Measurements from ENCODE around the gene ESD.

DNA sequence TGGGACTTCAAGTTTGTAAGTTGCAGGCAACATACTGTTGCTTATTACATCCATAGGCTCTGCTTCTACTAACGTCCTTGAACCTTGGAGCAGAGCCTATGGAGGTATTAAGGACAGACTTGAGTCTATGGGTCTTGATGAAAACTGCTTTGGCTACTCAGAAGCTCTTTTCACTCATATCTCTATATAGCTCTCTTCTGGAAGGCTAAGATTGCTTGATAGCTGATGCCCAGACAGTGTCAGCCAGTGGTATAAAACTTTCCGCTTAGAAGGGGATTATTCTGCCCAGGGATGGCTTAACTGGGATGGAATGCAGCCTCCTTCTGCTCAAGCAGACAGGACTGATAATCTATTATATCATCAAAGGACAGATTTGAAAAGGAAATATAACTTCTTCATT, 25.6 kb upstream of the ESD start:
- TF ChIP-seq, protein P1, sequence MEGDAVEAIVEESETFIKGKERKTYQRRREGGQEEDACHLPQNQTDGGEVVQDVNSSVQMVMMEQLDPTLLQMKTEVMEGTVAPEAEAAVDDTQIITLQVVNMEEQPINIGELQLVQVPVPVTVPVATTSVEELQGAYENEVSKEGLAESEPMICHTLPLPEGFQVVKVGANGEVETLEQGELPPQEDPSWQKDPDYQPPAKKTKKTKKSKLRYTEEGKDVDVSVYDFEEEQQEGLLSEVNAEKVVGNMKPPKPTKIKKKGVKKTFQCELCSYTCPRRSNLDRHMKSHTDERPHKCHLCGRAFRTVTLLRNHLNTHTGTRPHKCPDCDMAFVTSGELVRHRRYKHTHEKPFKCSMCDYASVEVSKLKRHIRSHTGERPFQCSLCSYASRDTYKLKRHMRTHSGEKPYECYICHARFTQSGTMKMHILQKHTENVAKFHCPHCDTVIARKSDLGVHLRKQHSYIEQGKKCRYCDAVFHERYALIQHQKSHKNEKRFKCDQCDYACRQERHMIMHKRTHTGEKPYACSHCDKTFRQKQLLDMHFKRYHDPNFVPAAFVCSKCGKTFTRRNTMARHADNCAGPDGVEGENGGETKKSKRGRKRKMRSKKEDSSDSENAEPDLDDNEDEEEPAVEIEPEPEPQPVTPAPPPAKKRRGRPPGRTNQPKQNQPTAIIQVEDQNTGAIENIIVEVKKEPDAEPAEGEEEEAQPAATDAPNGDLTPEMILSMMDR (IDR thresholded peaks at IDR 0.05): no peak
- TF ChIP-seq POLR2A (IDR thresholded peaks at IDR 0.05): no peak
- no peak for TF ChIP-seq EP300 (IDR thresholded peaks at IDR 0.05)

Data from tibial nerve (tissue), 4 donors.